NCI-H345 treated with DMSO at 0.1 percent for 48 hours (cell line): Measurements from ENCODE around the gene KRIT1.
"Not testable (repeated sequence)": the region's sequence is repeated elsewhere in the genome, so short reads cannot be mapped to it uniquely, and the experiment has no call there.

ENCODE experiments used
- DNase-seq: peaks from one replicate; lab custom pipeline; 2025; ENCODE audit not compliant: unreplicated experiment; lab: John Stamatoyannopoulos, UW

KRIT1 gene

DNA sequence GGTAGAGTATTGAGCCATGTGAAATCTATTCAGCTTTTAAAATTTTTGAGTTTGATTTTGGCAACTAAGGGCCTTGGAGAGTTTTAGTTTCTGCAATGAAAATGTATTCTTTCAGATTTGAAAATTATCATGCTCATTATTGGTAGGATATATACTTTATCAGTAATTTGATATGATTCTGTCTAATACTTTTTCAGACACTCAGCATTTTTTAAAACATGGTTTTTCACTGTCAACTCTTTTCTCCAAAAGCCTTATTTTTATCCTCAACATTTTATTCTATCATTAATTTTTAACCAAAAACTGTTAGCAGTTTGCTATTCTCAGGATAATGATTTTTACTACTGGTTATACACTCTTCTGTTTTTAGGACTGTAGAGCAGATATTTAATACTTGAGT lies 4.9 kb upstream of the KRIT1 start:
- DNase-seq = no peak

DNA sequence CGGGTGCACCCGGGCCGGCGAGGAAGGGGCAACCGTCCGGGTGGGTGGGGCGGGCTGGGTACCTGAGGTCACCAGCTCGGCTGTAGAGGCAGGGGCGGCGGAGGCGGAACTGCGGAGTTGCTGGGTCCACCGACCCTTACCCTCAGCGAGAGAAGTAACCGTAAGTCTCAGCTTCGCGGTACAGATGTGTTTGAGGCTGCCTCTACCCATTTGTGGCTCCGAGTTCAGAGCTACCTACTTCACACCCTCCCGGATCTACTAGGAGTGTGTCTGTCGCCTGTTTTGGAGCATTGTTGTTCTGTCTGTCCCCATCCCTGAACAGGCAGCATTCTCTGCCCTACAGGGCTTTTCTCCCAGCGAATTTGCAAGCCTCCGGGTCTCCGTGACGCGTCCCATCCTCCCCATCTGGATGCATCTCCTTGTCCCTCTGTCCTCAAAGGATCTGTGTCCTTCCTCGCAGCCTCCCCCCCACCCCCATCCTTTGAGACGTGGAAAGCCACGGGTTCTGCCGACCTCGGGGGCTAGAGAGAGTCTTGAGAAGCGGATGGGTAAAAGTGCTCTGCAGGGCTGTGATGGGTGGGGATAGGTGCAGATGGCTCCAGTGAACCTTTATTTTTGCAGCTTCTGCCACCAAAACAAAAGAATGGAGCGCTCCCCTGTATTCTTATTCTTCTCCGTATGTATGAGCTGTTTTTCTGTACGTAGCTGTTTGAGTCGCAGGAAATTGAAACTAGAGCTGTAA lies 817 bp upstream of the KRIT1 start:
- DNase-seq = no peak

- no peak for DNase-seq
Measured at GRCh38 chr7:92244808-92245486, 767 bp downstream of the KRIT1 start.

DNA sequence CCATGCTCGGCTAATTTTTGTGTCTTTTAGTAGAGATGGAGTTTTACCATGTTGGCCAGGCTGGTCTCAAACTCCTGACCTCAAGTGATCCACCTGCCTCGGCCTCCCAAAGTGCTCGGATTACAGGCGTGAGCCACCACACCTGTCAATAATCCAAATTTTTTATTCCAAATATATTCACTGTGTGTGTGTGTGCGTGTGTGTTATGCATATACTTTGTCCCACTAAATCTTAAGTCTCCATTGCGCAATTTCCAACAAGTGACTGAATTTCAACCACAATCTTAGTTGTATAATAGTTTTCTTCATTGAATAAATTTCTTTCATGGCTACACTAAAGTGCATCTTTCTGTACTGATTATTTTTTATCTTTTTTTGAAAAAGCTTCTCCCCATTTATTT lies 2.7 kb downstream of the KRIT1 start:
- no peak for DNase-seq

DNA sequence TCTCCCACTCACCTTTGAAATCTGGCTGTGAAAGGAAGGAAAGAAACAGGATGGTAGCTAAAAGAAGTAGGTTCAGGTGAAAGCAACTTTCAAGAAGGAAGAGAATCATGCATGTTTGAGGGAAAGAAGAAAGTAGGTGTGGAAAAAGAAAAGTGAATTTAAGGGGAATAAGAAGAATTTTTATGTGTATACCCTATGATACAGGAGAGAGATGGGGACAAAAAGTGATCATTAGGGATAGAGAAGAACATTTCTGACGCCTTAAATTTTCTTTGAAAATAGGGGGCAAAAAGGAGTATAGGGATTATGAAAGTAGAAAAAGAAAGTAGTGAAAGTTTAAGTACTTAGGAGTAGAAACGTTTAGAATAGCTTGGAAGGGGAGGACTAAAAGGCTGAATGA lies 15.2 kb downstream of the KRIT1 start:
- DNase-seq = no peak

DNA sequence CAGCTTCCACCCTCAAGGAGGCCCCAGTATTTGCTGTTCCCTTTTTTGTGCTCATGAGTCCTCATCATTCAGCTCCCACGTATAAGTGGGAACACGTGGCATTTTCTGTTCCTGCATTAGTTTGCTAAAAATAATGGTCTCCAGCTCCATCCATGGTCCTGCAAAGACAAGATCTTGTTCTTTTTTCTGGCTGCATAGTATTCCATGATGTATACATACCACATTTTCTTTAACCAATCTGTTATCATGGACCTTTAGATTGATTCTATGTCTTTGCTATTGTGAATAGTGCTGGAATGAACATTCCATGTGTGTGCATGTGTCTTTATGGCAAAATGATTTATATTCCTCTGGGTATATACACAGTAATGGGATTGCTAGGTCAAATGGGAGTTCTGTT lies 17.0 kb downstream of the KRIT1 start:
- DNase-seq = no peak

GRCh38 chr7:92228100-92228499 lies 17.6 kb downstream of the KRIT1 start:
- no peak for DNase-seq

- DNase-seq = no peak
Measured at GRCh38 chr7:92226981-92227380, 18.7 kb downstream of the KRIT1 start.

GRCh38 chr7:92221766-92222165 lies 23.9 kb downstream of the KRIT1 start:
- DNase-seq = no peak

DNA sequence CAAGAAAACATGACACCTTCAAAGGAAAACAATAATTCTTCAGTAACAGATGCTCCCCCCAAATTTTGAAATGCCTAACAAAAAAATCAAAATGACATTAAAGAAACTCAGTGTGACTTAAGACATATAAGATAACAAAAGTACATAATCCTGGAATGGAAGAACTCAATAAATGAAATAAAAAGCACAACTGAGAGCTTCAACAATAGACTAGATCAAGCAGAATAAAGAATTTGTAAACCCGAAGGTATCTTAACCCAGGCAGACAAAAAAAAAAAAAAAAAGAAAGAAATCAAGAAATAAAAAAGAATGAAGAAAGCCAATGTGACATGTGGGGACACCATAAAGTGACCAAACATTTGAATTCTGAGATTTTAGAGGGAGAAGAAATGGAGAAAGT lies 39.0 kb downstream of the KRIT1 start:
- no peak for DNase-seq

DNA sequence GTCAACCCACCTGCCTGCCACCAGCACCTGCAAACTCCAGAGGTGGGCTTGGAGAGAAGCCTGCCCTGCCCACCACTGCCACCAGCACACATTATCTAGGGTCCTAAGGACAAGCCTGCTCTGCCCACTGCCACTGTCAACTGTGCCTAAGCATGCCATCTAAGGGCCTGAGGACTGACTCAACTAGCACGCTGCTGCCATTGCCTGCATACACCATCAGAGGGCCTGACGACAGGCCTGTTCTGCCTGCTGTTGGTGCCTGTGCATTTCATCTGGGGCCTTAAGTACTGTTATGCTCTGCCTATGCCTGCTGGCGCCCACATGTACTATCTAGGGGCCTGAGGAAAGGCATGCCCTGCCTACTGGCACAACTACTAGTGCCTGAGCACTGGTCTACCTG lies 39.7 kb downstream of the KRIT1 start:
- no peak for DNase-seq

DNA sequence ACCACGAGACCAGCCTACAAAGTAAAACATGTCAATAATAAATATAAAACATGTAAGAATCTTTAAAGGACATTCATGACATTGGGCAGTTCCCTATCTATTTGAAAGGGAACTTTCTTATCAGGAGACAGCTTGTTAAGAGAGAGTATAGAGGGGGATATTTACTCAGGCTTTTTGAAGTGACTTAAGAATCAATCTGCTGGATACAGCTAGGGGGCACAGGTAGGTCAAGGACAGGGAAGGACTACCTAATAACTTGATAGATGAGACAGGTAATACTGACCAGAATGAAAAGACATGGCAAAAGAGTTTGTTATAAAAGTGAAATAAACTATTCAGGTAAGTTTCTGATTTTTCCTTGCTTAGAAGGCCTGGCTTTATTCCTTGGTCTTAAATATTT lies 44.9 kb downstream of the KRIT1 start:
- no peak for DNase-seq

- DNase-seq = no peak
Measured at GRCh38 chr7:92192326-92192725, 53.4 kb downstream of the KRIT1 start.

DNA sequence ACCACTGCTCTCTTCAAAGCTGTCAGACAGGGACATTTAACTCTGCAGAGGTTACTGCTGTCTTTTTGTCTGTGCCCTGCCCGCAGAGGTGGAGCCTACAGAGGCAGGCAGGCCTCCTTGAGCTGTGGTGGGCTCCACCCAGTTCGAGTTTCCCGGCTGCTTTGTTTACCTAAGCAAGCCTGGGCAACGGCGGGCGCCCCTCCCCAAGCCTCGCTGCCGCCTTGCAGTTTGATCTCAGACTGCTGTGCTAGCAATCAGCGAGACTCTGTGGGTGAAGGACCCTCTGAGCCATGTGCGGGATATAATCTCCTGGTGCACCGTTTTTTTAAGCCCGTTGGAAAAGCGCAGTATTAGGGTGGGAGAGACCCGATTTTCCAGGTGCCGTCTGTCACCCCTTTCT lies 56.5 kb downstream of the KRIT1 start:
- not testable (repeated sequence) for DNase-seq

DNA sequence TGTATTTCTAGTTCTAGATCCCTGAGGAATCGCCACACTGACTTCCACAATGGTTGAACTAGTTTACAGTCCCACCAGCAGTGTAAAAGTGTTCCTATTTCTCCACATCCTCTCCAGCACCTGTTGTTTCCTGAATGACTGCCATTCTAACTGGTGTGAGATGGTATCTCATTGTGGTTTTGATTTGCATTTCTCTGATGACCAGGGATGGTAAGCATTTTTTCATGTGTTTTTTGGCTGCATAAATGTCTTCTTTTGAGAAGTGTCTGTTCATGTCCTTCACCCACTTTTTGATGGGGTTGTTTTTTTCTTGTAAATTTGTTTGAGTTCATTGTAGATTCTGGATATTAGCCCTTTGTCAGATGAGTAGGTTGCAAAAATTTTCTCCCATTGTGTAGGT lies 61.4 kb downstream of the KRIT1 start:
- not testable (repeated sequence) for DNase-seq

- DNase-seq = no peak
Measured at GRCh38 chr7:92178928-92179924, 66.5 kb downstream of the KRIT1 start, which contains the start of gene LRRD1. TSS of gene LRRD1 (minus strand) at chr7:92179142. CDS start at chr7:92165202, 13,940 bp downstream.

- DNase-seq = no peak
Measured at GRCh38 chr7:92177362-92177761, 68.4 kb downstream of the KRIT1 start.

DNA sequence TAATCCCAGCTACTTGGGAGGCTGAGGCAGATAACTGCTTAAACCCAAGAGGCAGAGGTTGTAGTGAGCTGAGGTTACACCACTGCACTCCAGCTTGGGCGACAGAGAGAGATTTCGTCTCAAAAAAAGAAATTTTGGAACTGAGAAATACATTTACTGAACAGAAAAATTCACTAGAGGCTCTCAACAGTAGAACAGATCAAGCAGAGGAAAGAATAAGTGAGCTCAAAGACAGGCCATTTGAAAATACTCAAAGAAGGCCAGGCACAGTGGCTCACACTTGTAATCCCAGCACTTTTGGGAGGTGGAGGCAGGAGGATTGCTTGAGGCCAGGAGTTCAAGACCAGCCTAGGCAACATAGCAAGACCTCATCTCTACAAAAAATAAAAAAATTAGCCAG lies 76.2 kb downstream of the KRIT1 start:
- DNase-seq = not testable (repeated sequence)

- DNase-seq = no peak
Measured at GRCh38 chr7:92161271-92161670, 84.4 kb downstream of the KRIT1 start.

DNA sequence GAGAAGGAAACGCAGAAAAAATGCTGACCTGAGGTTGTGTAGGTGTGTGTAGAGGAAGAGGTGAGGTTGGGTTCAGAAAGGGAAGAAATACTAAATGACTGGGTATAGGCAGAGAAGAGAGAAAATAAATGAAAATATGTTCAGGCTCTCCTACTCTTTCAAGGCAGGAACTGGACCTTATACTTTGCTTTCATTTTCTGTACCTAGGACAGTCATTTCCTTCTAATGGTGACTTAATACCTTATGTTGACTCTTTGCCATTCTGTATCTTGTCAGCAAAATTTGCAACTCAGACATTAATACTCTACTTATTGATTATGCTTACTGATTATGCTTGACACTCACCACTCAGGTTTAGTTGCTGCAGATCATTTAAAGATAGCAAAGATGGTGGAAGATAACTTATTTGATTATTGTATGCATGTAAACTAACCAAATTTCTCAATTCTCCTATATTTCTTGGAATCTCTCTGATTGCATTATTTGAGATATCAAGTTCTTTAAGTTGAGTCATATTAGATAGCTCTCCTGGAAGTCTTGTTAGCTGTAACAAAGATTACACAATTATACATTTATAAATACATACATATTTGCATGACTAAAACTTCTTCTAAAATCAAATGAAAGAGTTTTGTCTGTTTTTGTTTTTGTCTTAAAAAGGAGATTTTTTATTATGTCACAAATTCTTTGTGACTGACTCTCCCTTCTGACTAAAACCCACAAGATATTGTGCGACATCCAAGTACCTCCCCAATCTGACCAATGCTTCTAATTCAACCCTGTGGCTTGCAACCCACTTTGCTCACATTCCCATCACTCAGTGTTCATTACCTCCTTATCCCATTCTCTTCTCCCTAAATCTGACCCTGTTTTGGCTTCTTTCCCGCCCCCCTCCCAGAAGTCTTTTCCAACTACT lies 86.8 kb downstream of the KRIT1 start:
- no peak for DNase-seq
